HepG2 (cell line): ENCODE data around the gene DOP1B. TPM values are rescaled to one million over a fixed set of nuclear protein-coding genes. Genes with fewer than 3 reads are reported as not detected.

Source experiments
- ATRX ChIP-seq: sonication (generic); formaldehyde crosslinking; IDR thresholded peaks from 2 replicates; pipeline ENCODE4 v1.4.0; 2020; ENCODE audit warnings: missing genetic modification reagents, borderline replicate concordance
- EEA1 ChIP-seq: sonication (generic); formaldehyde crosslinking; IDR thresholded peaks from 2 replicates; pipeline ENCODE4 v1.5.1; 2020; ENCODE audit warnings: mild to moderate bottlenecking, missing genetic modification reagents, borderline replicate concordance
- EP300 ChIP-seq, 3 experiments: sonication (generic) in 1 of 3; formaldehyde crosslinking in 1 of 3; IDR thresholded peaks; 2 replicates each; pipeline versions ENCODE4 v1.5.1 to v1.6.1; 2011 to 2020; ENCODE audit warnings: low read depth in 2 of 3, low read length in 2 of 3, borderline replicate concordance in 1 of 3, improper control_type of control experiment in 1 of 3, mild to moderate bottlenecking in 1 of 3, missing genetic modification reagents in 1 of 3, moderate library complexity in 1 of 3
- GABPB1 ChIP-seq: IDR thresholded peaks from 2 replicates; pipeline ENCODE4 v1.6.1; 2016; ENCODE audit warnings: mild to moderate bottlenecking, missing genetic modification reagents, moderate library complexity, missing compliant biosample characterization
- HNRNPL ChIP-seq: fragments of 200-400 bp; formaldehyde crosslinking; IDR thresholded peaks from 2 replicates; pipeline ENCODE4 v1.6.1; 2017; ENCODE audit warnings: mild to moderate bottlenecking, low read depth, low read length
- HNRNPLL ChIP-seq: fragments of 200-400 bp; formaldehyde crosslinking; IDR thresholded peaks from 2 replicates; pipeline ENCODE4 v1.6.1; 2017; ENCODE audit warnings: mild to moderate bottlenecking, low read depth, low read length; ENCODE audit not compliant: poor library complexity, severe bottlenecking
- KAT7 ChIP-seq: IDR thresholded peaks from 2 replicates; pipeline ENCODE4 v1.6.1; 2018; ENCODE audit warnings: borderline replicate concordance, missing compliant biosample characterization
- NFE2L1 ChIP-seq: sonication (generic); formaldehyde crosslinking; IDR thresholded peaks from 2 replicates; pipeline ENCODE4 v1.4.0; 2020; ENCODE audit warnings: missing genetic modification reagents, mild to moderate bottlenecking, borderline replicate concordance
- NR2F1 ChIP-seq, 2 experiments: fragments of 450-650 bp in 1 of 2; formaldehyde crosslinking in 1 of 2; IDR thresholded peaks; 2 replicates each; pipeline versions ENCODE4 v1.5.0 to v1.6.1; 2016 to 2020; ENCODE audit warnings: mild to moderate bottlenecking in 1 of 2, missing compliant biosample characterization in 1 of 2, missing genetic modification reagents in 1 of 2, moderate library complexity in 1 of 2
- PHF21A ChIP-seq: sonication (generic); formaldehyde crosslinking; IDR thresholded peaks from 2 replicates; pipeline ENCODE4 v1.5.0; 2020; ENCODE audit warnings: mild to moderate bottlenecking, missing genetic modification reagents
- POLR2A ChIP-seq, 2 experiments: IDR thresholded peaks; 2 replicates each; pipeline ENCODE4 v1.6.1; 2011; ENCODE audit warnings: low read depth in 2 of 2, low read length in 2 of 2, mild to moderate bottlenecking in 1 of 2, moderate library complexity in 1 of 2; ENCODE audit not compliant: insufficient read depth in 1 of 2
- RCOR2 ChIP-seq: IDR thresholded peaks from 2 replicates; pipeline ENCODE4 v1.6.1; 2016; ENCODE audit warnings: missing biosample characterization, missing genetic modification reagents
- SP4 ChIP-seq: sonication (generic); formaldehyde crosslinking; IDR thresholded peaks from 2 replicates; pipeline ENCODE4 v1.8.1; 2023; ENCODE audit warnings: mild to moderate bottlenecking, missing genetic modification reagents
- TCF7L2 ChIP-seq: IDR thresholded peaks from 2 replicates; pipeline ENCODE4 v1.6.1; 2011; ENCODE audit warnings: mild to moderate bottlenecking, low read depth, low read length, moderate library complexity
- ZIK1 ChIP-seq: sonication (generic); formaldehyde crosslinking; IDR thresholded peaks from 2 replicates; pipeline ENCODE4 v1.5.0; 2020; ENCODE audit warnings: mild to moderate bottlenecking, low read depth, missing genetic modification reagents, borderline replicate concordance
- ZKSCAN1 ChIP-seq: fragments of 150-350 bp; IDR thresholded peaks from 2 replicates; pipeline ENCODE4 v1.6.1; 2014; ENCODE audit warnings: low read length
- ZNF121 ChIP-seq: sonication (generic); formaldehyde crosslinking; IDR thresholded peaks from 2 replicates; pipeline ENCODE4 v1.5.0; 2020; ENCODE audit warnings: mild to moderate bottlenecking, missing genetic modification reagents
- ZNF142 ChIP-seq: sonication (generic); formaldehyde crosslinking; IDR thresholded peaks from 2 replicates; pipeline ENCODE4 v1.4.0; 2020; ENCODE audit warnings: missing genetic modification reagents
- ZNF441 ChIP-seq: sonication (generic); formaldehyde crosslinking; IDR thresholded peaks from 2 replicates; pipeline ENCODE4 v1.7.0; 2021; ENCODE audit warnings: missing genetic modification reagents, borderline replicate concordance
- ZNF446 ChIP-seq: sonication (generic); formaldehyde crosslinking; IDR thresholded peaks from 2 replicates; pipeline ENCODE4 v1.5.0; 2020; ENCODE audit warnings: mild to moderate bottlenecking, missing genetic modification reagents
- ZNF773 ChIP-seq: sonication (generic); formaldehyde crosslinking; IDR thresholded peaks from 2 replicates; pipeline ENCODE4 v1.4.0; 2020; ENCODE audit warnings: missing genetic modification reagents, borderline replicate concordance
- ZNF777 ChIP-seq: sonication (generic); formaldehyde crosslinking; IDR thresholded peaks from 2 replicates; pipeline ENCODE4 v1.4.0; 2020; ENCODE audit warnings: missing genetic modification reagents
- ZSCAN30 ChIP-seq: sonication (generic); formaldehyde crosslinking; IDR thresholded peaks from 2 replicates; pipeline ENCODE4 v1.5.0; 2020; ENCODE audit warnings: mild to moderate bottlenecking, missing genetic modification reagents
- polyA plus RNA-seq, 8 experiments: library from polyadenylated mRNA; depleted of rRNA in 3 of 8; stranded (reverse) in 7 of 8; unstranded in 1 of 8; fragments of >200 nt; fragmentation: Illumina TruSeq in 4 of 8; extraction: Trizol in 4 of 8; gene quantifications; 2 replicates each; pipeline versions ENCODE4 v1.2.1 to v1.2.3, GENCODE V29; 2011 to 2016; ENCODE audit warnings: low read depth in 4 of 8, missing spikeins in 1 of 8, mixed read lengths in 1 of 8; ENCODE audit not compliant: insufficient read depth in 1 of 8
- total RNA-seq, 5 experiments: library from RNA; depleted of rRNA; stranded (reverse); fragments of >200 nt; fragmentation: Illumina TruSeq; extraction: Trizol; gene quantifications; 2 replicates each; pipeline ENCODE4 v1.2.3, GENCODE V29; 2016; ENCODE audit warnings: low read depth in 1 of 5

DOP1B gene
- total and polyA plus RNA-seq, 2 of the 13 experiments (the other 11 are each of a cell fraction or from before 2014, with no cell fraction given): 2.8 to 3.2 TPM

DNA sequence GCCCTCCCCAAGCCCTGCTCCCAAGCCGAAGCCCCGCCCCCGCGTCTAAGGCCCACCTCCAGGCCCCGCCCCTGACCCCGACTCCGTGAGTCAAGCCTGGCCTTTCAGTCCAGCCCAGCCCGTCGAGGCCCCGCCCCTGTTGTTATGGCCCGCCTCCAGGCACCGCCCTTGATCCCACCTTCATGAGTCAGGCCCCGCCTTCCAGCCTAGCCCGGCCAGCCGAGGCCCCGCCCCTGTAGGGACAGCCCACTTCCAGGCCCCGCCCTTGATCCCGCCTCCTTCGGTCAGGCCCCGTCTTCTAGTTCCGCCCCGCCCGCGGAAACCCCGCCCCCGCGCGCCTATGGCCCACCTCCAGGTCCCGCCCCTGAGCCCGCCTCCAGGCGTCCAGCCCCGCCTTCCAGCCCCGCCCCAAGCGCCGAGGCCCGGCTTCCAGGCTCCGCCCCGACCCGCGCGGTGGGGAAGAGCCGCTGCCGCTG lies 247 bp upstream of the DOP1B start (continued):
- TF ChIP-seq ZNF142 (no peak), ATRX (no peak), SP4 (CRISPR knock-in tag) (peak; percentile 96), EP300 (IDR thresholded peaks at IDR 0.05; ENCODE audit: low read depth in 2 of 2, low read length in 2 of 2) (no peak), EP300 (CRISPR knock-in tag; IDR thresholded peaks at IDR 0.05; ENCODE audit: borderline replicate concordance) (no peak), TCF7L2 (no peak), RCOR2 (no peak), HNRNPL (no peak), ZNF777 (CRISPR knock-in tag) (no peak), EEA1 (CRISPR knock-in tag) (no peak), PHF21A (CRISPR knock-in tag) (no peak), ZKSCAN1 (no peak), ZIK1 (CRISPR knock-in tag) (no peak), ZNF121 (CRISPR knock-in tag) (no peak), ZNF441 (CRISPR knock-in tag) (no peak), HNRNPLL (peak; percentile 71), POLR2A (IDR thresholded peaks at IDR 0.05; ENCODE audit: insufficient read depth in 1 of 2, low read depth in 2 of 2, low read length in 2 of 2) (peak in 1 of 2 experiments; percentile 8; a peak in 1 of 4 replicates), ZNF446 (CRISPR knock-in tag) (no peak), ZSCAN30 (CRISPR knock-in tag) (no peak), NFE2L1 (no peak), KAT7 (CRISPR knock-in tag) (no peak), ZNF773 (no peak), NR2F1 (CRISPR knock-in tag; IDR thresholded peaks at IDR 0.05) (no peak), GABPB1 (0 out of 2 replicates have a peak, but pooled peaks have one; percentile 4)
